ENCODE measurements around the gene ROBO1.

- TF ChIP-seq CTCF (conservative IDR thresholded peaks at IDR 0.05; ENCODE audit: low read depth, low read length) (no peak), EZH2 (IDR thresholded peaks at IDR 0.05; ENCODE audit: borderline replicate concordance, low read depth, low read length, poor library complexity, severe bottlenecking) (no peak)
These were observed 932.9 kb downstream of the ROBO1 start for GRCh38 chr3:78834910-78835309.

All from A673 (cell line).